ENCODE results near the gene POU2F3. TPM values are rescaled to one million over a fixed set of nuclear protein-coding genes. Genes with fewer than 3 reads are reported as not detected.
A peak's percentile ranks its signal among the peaks of the same experiment; 100 is the strongest.

The POU2F3 gene
- total and polyA plus RNA-seq, 8 donors: 0.18 to 1.9 (median 1.3) TPM; not detected in 2

- H3K4me1 ChIP-seq: peaks cover 12 to 71% (median 50%) of the 10 kb centered on the region in 4 donors
- peaks cover 0 to 13% (median 11%) of the 10 kb centered on the region in 4 donors for H3K36me3 ChIP-seq
- no peak for DNase-seq
- intact Hi-C loops (cut with DNase I; ENCODE audit: low total_unique reads): no loop called here
- TF ChIP-seq POLR2AphosphoS5 (IDR thresholded peaks at IDR 0.05) (no peak), EP300 (IDR thresholded peaks at IDR 0.05) (no peak), POLR2A (IDR thresholded peaks at IDR 0.05) (no peak)
- TF ChIP-seq, protein P1, sequence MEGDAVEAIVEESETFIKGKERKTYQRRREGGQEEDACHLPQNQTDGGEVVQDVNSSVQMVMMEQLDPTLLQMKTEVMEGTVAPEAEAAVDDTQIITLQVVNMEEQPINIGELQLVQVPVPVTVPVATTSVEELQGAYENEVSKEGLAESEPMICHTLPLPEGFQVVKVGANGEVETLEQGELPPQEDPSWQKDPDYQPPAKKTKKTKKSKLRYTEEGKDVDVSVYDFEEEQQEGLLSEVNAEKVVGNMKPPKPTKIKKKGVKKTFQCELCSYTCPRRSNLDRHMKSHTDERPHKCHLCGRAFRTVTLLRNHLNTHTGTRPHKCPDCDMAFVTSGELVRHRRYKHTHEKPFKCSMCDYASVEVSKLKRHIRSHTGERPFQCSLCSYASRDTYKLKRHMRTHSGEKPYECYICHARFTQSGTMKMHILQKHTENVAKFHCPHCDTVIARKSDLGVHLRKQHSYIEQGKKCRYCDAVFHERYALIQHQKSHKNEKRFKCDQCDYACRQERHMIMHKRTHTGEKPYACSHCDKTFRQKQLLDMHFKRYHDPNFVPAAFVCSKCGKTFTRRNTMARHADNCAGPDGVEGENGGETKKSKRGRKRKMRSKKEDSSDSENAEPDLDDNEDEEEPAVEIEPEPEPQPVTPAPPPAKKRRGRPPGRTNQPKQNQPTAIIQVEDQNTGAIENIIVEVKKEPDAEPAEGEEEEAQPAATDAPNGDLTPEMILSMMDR (IDR thresholded peaks at IDR 0.05): no peak
- H3K27me3 ChIP-seq: no peaks in the 10 kb centered on the region
- no peaks in the 10 kb centered on the region for H3K9me3 ChIP-seq
- whole genome bisulfite sequencing, 5 donors: 6 to 21% (median 19%) methylated on average over 1 of the region's 1 CpG
- no peak overlapping the region for H3K4me3 ChIP-seq
- H3K27ac ChIP-seq: peak overlapping the region in 3 of 5 donors; percentile 99 to 100 (median 99)
These were observed 94.4 kb downstream of the POU2F3 start for GRCh38 chr11:120334332-120334731.

GRCh38 chr11:120334894-120335462 is 95.0 kb downstream of the POU2F3 start:
- Histone ChIP-seq H3K27me3 (no peaks in the 10 kb centered on the region), H3K36me3 (peaks cover 0 to 10% (median 8%) of the 10 kb centered on the region in 4 donors), H3K27ac (peak overlapping the region; percentile 32 to 100 (median 99)), H3K4me1 (peaks cover 12 to 78% (median 57%) of the 10 kb centered on the region in 4 donors), H3K9me3 (no peaks in the 10 kb centered on the region), H3K4me3 (peak overlapping the region; percentile 81 to 94 (median 88))
- TF ChIP-seq EP300 (IDR thresholded peaks at IDR 0.05): no peak
- no peak for TF ChIP-seq POLR2A (IDR thresholded peaks at IDR 0.05)
- TF ChIP-seq, protein P1 (IDR thresholded peaks at IDR 0.05): peak in 5 of 7 experiments; percentile 45 to 74 (median 59)
- peak; percentile 56 to 84 (median 56) for TF ChIP-seq POLR2AphosphoS5 (IDR thresholded peaks at IDR 0.05)
- 0 to 2% (median 1%) methylated on average over 8 of the region's 8 CpGs for WGBS, 5 donors
- intact Hi-C loops (cut with DNase I; ENCODE audit: low total_unique reads): no loop called here
- DNase-seq: peak; percentile 64 to 94

- Histone ChIP-seq H3K27me3 (no peaks in the 10 kb centered on the region), H3K36me3 (peaks cover 0 to 5% (median 2%) of the 10 kb centered on the region in 4 donors), H3K4me3 (peak overlapping the region; percentile 81 to 94 (median 88)), H3K9me3 (no peaks in the 10 kb centered on the region), H3K4me1 (peaks cover 12 to 80% (median 62%) of the 10 kb centered on the region in 4 donors), H3K27ac (peak overlapping the region; percentile 87 to 100 (median 99))
- 0 to 2% (median 1%) methylated on average over 19 of the region's 19 CpGs for WGBS, 5 donors
- peak in 1 of 2 donors; percentile 47 for DNase-seq
- TF ChIP-seq POLR2A (IDR thresholded peaks at IDR 0.05) (no peak), EP300 (IDR thresholded peaks at IDR 0.05) (no peak)
- TF ChIP-seq, protein P1 (IDR thresholded peaks at IDR 0.05): no peak
- intact Hi-C loops (cut with DNase I; ENCODE audit: low total_unique reads): no loop called here
These were observed 95.6 kb downstream of the POU2F3 start for GRCh38 chr11:120335556-120335907.

DNA sequence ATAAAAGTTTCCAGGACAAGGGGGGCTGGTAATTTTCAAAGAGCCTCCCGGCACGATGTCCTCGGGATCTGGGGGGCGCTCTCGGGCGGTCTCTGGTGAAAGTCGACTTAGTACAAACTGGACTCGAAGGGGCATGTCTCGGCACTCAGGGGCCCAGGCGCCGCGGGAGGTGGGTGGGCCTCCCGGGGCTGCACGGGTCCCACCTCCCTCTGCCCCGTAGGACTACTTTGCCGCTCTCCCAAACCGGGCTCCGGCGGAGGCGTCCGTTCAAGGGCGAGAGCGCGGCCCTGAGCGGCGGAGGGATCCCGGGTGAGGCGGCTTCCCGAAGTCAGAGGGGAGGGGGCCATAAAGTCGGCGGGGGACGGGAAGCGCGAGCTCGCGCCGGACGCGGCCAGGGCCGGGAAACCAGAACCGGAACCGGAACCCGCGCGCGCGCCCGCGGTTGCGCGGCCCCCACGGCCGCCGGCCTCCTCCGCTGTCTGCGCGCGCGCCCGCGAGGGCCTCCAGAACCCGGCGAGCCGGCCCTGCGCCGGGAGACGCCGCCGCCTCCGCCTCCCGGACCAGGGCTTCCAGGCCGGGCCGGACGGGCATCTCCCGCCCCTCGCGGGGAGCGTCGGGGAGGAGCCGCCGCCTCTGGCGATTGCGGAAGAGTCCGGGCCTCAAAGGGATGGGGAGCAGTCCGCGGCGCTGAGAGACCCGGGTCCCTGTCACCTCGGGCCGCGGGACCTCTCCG is 96.1 kb downstream of the POU2F3 start, which contains the start of gene ARHGEF12:
Gene ARHGEF12 (plus strand): TSS at position 506 of the 733 bp plus-strand sequence. CDS start 831 bp downstream, outside the sequence.
- peak within 1 kb of the TSS; percentile 87 to 100 (median 99) for H3K27ac ChIP-seq
- intact Hi-C loops (cut with DNase I; ENCODE audit: low total_unique reads): no loop called here
- TF ChIP-seq EP300 (IDR thresholded peaks at IDR 0.05) (no peak), POLR2A (IDR thresholded peaks at IDR 0.05) (peak in 1 of 4 donors; percentile 56), POLR2AphosphoS5 (IDR thresholded peaks at IDR 0.05) (peak; percentile 64 to 85 (median 71))
- TF ChIP-seq, protein P1 (IDR thresholded peaks at IDR 0.05): no peak

More for the DNA sequence above, 96.1 kb downstream of the POU2F3 start, which contains the start of gene ARHGEF12:
- Histone ChIP-seq H3K4me1 (peaks cover 12 to 80% (median 64%) of the 10 kb centered on the region in 4 donors), H3K36me3 (no peaks in the 10 kb centered on the region), H3K9me3 (no peaks in the 10 kb centered on the region), H3K4me3 (peak within 1 kb of the TSS; percentile 81 to 94 (median 88)), H3K27me3 (no peaks in the 10 kb centered on the region)
- WGBS, 5 donors: 0 to 1% (median 0%) methylated on average over 25 to 92 of the region's 92 CpGs
- peak; percentile 96 to 99 for DNase-seq

Measured in stomach (tissue), 9 donors.